GM12878 (cell line): Measurements from ENCODE around the gene KLHDC8A.

Experiments
- CTCF ChIP-seq, 3 experiments: IDR thresholded peaks in 2 of 3; conservative IDR thresholded peaks in 1 of 3; 2 replicates each; pipeline ENCODE4 v1.5.1; 2011; ENCODE audit warnings: low read depth in 3 of 3, low read length in 3 of 3, mild to moderate bottlenecking in 3 of 3, control low read depth in 2 of 3, moderate library complexity in 2 of 3, inconsistent platforms in 1 of 3, mixed read lengths in 1 of 3; ENCODE audit not compliant: control insufficient read depth in 2 of 3, insufficient read depth in 1 of 3; ENCODE audit errors: extremely low read depth in 1 of 3
- FOXM1 ChIP-seq: IDR thresholded peaks from 2 replicates; pipeline ENCODE4 v1.6.1; 2012; ENCODE audit warnings: low read depth, mild to moderate bottlenecking, inconsistent platforms, low read length, moderate library complexity
- HDAC2 ChIP-seq: fragments of 200-600 bp; sonication (generic); IDR thresholded peaks from 2 replicates; pipeline ENCODE4 v1.6.1; 2017
- HDAC6 ChIP-seq: fragments of 200-600 bp; sonication (generic); IDR thresholded peaks from one replicate; pipeline ENCODE4 v1.8.0; 2017; ENCODE audit warnings: antibody characterized with exemption; ENCODE audit not compliant: unreplicated experiment
- HSF1 ChIP-seq: fragments of 150-350 bp; IDR thresholded peaks from 2 replicates; pipeline ENCODE4 v1.6.1; 2014; ENCODE audit warnings: mild to moderate bottlenecking, low read depth, low read length
- NR2F1 ChIP-seq: fragments of 450-650 bp; conservative IDR thresholded peaks from 2 replicates; pipeline ENCODE4 v1.6.1; 2017; ENCODE audit warnings: mild to moderate bottlenecking
- POLR2A ChIP-seq: IDR thresholded peaks from 2 replicates; pipeline ENCODE4 v1.6.1; 2011; ENCODE audit warnings: low read depth, mild to moderate bottlenecking, low read length
- RAD21 ChIP-seq: IDR thresholded peaks from 2 replicates; pipeline ENCODE4 v1.6.1; 2011; ENCODE audit warnings: mild to moderate bottlenecking, low read depth, low read length, moderate library complexity; ENCODE audit not compliant: insufficient read depth
- RFX5 ChIP-seq: IDR thresholded peaks from 2 replicates; pipeline ENCODE4 v1.6.1; 2011; ENCODE audit warnings: low read depth, low read length, improper control_type of control experiment
- SMARCA5 ChIP-seq: fragments of 450-650 bp; IDR thresholded peaks from 2 replicates; pipeline ENCODE4 v1.6.1; 2017; ENCODE audit warnings: mild to moderate bottlenecking
- TAF1 ChIP-seq: IDR thresholded peaks from 2 replicates; pipeline ENCODE4 v1.6.1; 2011; ENCODE audit warnings: mild to moderate bottlenecking, low read depth, low read length, borderline replicate concordance
- USF2 ChIP-seq: IDR thresholded peaks from 2 replicates; pipeline ENCODE4 v1.6.1; 2011; ENCODE audit warnings: low read depth, low read length, improper control_type of control experiment, borderline replicate concordance
- ZBTB40 ChIP-seq: fragments of 450-650 bp; IDR thresholded peaks from 2 replicates; pipeline ENCODE4 v1.6.1; 2016; ENCODE audit warnings: mild to moderate bottlenecking, moderate library complexity, borderline replicate concordance
- ZNF207 ChIP-seq: fragments of 450-650 bp; IDR thresholded peaks from 2 replicates; pipeline ENCODE4 v1.6.1; 2014; ENCODE audit warnings: antibody characterized with exemption, mild to moderate bottlenecking, borderline replicate concordance

GRCh38 chr1:205293350-205294074 is 63.2 kb downstream of the KLHDC8A start:
- TF ChIP-seq ZNF207 (no peak), TAF1 (no peak), CTCF (IDR thresholded peaks at IDR 0.05 in 2 of 3, conservative IDR thresholded peaks at IDR 0.05 in 1 of 3; ENCODE audit: control insufficient read depth in 2 of 3, extremely low read depth in 1 of 3, insufficient read depth in 1 of 3, low read depth in 3 of 3, low read length in 3 of 3) (no peak), HDAC2 (no peak), USF2 (no peak), POLR2A (no peak), HSF1 (no peak), NR2F1 (no peak), SMARCA5 (no peak), HDAC6 (no peak), RAD21 (no peak), ZBTB40 (no peak), FOXM1 (no peak), RFX5 (no peak)
